ENCODE measurements around the gene NFATC2.

NFATC2 gene

GRCh38 chr20:51339721-51340450 is 202.6 kb downstream of the NFATC2 start:
- no peak for DNase-seq (ENCODE audit: low read depth in 2 of 3, low spot score in 2 of 3)

DNA sequence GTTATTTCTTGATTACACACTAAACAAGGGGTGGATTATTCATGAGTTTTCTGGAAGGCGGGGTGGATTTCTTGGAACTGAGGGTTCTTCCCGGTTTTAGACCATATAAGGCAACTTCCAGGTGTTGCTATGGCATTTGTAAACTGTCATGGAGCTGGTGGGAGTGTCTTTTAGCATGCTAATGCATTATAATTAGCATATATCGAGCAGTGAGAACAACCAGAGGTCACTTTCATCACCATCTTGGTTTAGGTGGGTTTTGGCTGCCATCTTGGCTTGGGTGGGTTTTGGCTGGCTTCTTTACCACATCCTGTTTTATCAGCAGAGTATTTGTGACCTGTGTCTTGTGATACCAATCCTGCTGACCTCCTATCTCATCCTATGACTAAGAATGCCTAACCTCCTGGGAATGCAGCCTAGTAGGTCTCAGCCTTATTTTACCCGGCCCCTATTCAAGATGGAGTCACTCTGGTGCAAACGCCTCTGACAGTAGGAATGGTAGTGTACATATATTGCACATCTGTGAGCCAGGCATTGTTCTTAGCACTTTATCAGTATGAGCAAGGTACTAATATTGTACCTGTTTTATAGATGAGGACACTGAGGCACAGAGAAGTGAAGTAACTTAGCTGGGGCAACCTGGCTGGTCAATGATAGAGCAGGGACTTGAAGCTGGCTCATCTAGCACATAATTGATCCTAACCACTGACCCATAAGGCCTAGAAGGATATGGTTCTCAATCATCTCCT is 203.7 kb downstream of the NFATC2 start:
- DNase-seq (ENCODE audit: low read depth in 2 of 3, low spot score in 2 of 3), result no peak

DNA sequence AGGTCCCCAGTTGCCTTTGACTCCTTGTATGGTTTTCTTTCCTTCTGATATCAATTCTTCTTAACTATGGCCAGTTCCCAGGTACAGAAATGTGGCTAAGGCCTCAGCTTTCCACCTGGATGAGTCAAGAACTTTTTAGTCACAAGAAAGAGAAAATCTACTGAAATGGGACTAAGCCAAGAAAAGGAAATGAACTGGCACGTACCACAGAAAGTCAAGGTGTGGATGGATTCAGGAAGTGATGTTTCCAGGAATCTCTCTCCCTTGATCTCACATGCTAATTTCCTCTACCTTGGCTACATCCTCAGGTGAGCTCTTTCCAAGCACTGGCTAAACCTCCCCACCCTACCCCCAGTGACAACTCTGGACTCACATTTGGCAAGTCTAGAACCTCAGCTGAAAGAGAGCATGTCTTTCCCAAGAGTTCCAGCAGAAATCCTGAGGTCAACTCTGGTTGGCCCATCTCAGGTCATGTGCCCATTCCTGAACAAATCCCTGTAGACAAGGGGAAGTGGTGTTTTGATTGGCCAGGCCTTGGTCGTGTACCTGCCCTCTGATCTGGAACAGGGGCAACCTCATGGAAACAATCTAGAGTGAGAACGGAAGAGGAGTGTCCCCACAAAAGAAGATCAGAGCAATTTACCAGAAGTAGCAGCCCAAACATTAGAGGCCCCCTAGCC is 205.3 kb downstream of the NFATC2 start:
- DNase-seq (ENCODE audit: low read depth in 2 of 3, low spot score in 2 of 3), result no peak

Data from activated CD8-positive, alpha-beta memory T cell treated with anti-CD3 and anti-CD28 coated beads for 48 hours (primary cell).